ENCODE data around the gene KCP.

- no peak for TF ChIP-seq SMC3 (IDR thresholded peaks at IDR 0.05; ENCODE audit: low read length)
- TF ChIP-seq CTCF (CRISPR knock-in tag; IDR thresholded peaks at IDR 0.05) = no peak
- TF ChIP-seq ZBTB43 (CRISPR knock-in tag; conservative IDR thresholded peaks at IDR 0.05) = no peak
Measured at GRCh38 chr7:128876978-128877755, 33.3 kb downstream of the KCP start.
